HG03565 (cell line): ENCODE data around the gene POLR2F.

Experiments used
- ATAC-seq: cut with Tn5 transposase; IDR thresholded peaks from one replicate; pipeline ENCODE4 v1.9.1; 2021; ENCODE audit warnings: mild to moderate bottlenecking, moderate library complexity; ENCODE audit not compliant: unreplicated experiment

Gene POLR2F

DNA sequence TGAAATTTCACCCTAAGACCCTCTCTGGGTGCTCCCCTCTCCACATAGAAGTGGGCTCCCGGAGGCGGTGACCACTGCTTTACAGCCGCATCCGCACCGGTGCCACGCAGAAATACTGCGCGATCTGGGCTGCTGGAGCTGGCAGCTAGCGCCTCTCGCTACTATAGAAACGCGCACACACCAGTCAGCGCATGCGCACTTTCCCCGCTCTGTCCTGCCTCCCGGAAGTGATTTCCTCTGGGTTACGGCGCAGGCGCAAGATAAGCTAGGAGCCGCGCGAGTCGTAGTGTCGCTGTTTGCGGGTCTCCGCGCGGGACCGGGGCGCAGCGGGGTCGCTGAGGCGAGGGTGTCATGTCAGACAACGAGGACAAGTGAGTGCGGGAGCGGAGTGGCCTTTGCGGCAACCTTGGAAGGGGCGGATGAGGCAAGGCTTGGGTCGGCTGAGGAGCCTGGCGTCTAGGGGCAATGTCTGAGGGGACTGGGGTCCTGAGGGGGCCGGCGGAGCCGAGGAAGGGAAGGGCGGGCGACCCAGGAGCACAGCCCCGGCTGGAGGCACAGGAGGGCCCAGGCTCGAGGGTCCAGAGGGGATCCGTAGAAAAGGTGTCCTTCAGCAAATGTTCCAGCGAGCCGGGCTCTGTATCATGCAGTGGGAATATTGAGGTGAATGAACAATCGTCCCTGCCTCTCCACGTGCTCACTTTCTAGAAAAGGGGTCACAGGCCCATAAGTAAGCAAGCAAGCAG, at the start of gene POLR2F, which contains the start of gene C22orf23:
TSS of gene POLR2F (plus strand) at position 263 of the 743 bp plus-strand sequence. CDS start at position 352, 89 bp downstream.
TSS of gene C22orf23 (minus strand) at position 165 of the 743 bp plus-strand sequence. CDS start 452 bp downstream, outside the sequence.
- ATAC-seq, result peak; percentile 86

DNA sequence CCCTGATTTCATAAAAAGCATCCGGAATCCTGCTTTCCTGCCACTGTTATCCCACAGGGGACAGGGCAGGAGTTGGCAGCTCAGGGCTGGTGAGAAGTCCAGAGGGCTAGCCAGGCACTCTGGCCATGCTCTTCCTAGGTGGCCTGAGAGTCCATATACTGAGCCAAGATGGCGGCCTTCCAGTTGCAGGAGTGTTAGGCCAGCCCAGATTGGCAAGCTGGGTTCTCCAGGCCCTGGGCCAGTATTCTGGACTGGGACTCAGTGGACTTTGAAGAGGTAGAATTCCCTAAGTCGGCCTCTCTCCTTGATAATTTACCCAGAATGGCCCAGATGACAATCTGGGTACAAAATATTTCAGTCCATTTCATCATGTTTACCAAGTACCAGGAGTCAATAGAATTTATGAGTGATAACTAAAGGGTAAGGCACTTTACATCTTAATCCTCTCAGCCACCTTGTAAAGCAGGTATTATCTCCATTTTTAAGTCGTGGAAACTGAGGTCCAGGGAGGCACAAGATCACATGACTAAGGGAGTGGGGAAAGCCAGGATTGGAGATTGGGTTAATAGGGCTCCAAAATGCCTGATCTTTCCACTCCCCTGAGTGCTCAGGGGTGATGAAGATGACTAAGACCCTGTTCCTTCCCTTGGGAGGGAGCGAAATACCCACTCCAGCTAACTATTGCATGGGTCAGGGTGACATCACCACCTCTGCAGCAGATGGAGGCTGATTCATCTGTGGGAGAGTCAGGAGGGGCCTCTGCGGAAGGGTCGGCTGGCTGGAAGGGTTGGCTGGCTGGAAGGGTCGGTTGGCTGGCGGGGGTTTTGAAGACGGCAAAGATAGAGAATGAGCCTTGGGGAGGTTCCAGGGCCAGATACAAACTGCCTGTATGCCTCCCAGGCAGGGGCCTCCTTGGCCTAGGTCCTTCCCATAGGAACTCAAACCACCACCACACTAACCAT, 48.6 kb upstream of the POLR2F start:
- ATAC-seq, result no peak

DNA sequence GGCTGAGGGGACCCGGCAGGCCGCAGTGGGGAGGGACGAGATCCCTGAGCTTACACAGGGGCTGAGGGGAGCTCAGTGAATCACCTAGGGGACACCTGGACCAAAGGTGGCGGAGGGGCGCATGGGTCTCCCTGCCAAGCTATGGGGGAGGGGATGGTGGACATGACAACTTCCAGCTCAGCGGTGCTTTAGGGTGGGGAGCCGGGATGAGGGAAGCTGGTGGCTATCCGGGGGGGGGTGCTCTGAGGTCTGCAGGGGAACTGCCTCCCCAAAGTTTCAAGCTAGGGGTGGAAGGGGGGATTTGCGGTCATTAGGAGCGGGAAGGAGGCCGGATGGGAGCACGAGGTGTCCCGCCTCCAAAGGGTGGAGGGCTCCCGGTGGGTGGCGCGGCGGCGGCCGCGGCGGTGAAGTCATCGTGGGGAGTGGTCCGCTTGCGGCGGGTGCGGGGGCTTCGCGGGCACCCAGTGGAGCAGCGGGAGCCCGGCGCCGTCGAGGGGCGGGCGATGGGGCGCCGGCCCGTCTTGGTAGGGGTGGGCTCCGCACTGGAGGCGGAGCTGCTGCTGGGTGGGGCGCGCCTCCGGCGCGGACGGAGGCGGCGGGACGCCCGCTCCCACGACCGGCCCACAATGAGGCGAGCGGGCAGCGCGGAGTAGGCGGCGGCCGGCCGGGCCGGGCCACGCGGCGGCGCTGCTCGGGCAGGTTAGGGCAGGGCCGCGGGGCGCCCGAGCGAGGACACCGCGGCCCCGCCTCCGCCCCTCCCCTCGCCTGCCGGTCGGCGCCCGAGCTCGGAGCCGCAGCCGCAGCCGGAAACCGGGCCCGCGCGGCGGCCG, 47.8 kb upstream of the POLR2F start, which contains the start of gene MICALL1:
TSS of gene MICALL1 (plus strand) at position 764 of the 830 bp plus-strand sequence. CDS start 126 bp downstream, outside the sequence.
- ATAC-seq, result peak; percentile 59

DNA sequence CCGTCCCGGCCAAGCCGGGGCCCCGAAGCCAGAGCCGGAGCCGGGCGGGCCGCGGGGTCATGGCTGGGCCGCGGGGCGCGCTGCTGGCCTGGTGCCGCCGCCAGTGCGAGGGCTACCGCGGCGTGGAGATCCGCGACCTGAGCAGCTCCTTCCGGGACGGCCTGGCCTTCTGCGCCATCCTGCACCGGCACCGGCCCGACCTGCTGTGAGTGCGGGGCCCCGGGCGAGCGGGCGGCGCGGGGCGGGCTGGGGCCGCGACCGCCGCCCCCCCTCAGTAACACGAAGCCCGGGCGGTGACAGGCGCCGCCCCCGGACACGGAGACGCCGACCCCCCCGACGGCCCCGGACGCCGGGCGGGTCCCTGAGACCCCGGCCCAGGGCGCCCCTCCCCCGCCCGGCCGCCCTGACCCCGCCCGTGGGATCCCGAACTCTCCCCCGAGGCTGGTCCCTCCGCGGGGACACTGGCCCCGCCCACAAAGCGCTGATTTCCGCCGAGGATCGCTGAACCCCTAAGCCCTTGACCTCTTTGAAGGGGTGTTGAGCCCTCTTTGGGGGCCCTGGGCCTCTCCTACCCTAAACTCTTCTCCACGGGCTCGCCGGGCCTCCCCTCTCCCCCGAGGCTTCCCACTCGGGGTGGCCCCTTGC, 47.0 kb upstream of the POLR2F start:
- no peak for ATAC-seq

DNA sequence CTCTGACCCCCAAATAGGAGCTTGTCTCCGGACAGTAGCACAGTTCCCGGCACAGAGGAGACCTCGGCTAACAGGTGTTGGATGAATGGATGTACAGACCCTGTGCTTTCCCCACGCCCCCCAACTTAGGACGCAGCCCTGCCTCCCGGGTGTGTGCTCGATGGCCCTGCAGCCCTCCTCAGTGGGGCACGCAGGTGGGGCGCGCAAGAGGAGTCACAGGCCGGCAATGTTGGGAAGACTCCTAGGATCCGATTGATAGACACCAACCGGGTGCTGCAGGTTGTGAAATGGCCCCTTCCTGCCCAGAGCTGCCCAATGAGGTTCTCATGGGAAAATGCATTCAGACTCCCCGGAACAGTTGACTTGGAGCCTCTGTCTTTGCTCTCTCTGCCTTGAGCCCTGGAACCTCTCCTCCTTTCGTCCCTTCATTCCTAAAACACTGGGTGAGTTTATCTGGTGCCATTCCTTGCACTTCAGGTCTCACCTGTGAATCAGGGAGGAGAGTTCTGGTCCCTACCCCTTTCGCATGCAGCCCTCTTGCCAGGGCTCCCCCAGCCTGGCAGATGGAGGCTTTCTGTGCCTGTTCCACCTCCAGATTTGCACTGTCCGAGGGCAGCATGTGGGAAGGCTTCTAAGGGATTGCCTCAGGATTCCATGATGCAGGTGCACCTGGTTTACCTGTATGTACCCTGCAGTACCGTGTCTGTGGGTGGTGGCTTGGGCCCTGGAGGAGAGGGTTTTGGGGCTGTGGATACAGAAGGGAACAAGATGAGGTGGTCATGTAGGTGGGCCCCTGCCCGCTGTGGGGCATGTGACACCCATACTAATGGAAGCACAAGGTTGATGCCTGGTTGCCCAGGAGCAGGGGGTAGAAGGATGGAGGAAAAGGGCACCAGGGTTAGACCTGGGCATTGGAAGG, 46.2 kb upstream of the POLR2F start:
- no peak for ATAC-seq

DNA sequence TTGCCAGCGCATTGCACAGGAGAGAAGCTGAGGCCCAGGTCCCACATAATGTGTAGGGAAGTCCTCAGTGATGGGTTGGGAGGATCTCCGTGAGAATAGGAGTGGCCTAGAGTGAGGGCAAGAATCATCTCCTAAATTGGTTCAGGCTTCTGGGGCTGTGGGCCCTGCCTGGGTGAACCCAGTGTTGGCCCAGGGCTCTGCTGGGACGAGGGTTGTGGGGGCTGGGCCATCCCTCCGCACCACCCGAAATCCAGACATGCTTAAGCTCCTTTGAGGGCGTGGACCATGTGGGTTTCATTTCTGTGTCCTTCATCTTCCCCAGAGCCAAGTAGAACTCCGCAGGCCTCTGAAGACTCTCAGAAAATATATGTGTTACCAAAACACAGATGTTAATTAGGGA, 43.7 kb upstream of the POLR2F start:
- no peak for ATAC-seq

DNA sequence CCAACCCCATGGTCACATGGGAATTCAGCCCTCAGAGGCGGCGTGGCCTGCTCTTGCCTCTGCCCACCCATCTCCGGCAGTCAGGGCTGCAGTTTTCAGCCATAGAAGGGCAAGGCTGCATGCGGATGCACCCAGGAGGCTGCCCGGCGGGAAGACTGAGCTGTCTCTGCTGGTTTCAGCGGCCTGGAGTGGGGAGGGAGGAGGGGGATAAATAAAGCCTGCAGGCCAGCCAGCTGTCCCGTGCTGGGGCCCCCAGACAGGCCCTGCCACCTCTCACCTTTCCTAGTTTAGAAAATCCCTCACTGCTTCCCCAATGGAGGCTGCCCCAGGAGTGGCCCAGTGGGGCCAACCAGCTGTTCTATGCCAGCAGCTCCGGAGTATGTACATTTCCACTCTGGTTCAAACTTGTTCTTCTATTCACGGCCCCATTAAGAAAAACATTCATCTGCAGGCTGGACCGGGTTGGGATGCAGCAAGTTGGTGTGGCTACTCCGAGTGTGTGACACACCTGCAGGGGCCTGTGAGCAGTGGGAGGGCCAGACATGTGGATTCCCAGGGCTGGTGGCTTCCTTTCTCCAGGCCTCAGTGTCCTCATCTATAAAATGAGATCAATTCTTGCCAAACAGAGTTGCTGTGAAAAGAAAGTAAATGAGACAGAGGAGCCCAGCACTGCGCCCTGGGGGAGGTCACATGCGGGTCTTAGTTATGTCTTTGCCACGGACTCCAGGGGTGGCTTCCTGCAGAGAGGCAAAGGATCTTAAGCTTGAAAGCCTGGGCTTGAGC, 42.4 kb upstream of the POLR2F start:
- ATAC-seq, result no peak

DNA sequence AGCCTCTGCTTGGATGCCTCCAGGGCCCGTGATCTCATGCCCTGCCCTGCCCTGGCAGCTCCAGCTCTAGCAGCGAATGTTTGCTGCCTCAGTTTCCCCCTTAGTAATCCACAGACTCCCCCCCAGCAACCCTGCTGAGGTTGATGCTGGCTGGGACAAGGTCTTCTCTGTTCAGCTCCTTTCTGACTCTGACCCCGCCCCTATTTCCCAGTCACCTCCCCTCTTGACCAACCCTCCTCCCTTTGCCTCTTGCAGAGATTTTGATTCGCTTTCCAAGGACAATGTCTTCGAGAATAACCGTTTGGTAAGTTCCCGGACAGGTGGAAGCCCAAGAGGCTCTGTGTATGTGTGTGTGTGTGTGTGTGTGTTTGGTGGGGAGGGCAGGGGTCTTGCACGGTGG, 41.8 kb upstream of the POLR2F start:
- ATAC-seq, result no peak

DNA sequence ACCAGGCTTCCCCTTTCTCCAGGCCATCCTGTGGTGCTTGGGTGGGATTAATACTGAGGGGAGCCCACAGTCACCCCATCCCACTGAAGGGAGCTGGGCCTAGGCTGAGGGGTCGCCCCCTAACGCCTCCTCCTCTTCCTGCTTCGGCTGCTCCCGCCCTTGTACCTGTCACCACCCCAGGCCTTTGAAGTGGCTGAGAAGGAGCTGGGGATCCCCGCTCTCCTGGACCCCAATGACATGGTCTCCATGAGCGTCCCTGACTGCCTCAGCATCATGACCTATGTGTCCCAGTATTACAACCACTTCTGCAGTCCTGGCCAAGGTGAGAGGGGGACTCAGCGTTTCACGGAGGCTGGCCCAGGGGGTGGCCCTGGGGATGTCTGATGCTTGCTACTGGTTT, 41.3 kb upstream of the POLR2F start:
- no peak for ATAC-seq

DNA sequence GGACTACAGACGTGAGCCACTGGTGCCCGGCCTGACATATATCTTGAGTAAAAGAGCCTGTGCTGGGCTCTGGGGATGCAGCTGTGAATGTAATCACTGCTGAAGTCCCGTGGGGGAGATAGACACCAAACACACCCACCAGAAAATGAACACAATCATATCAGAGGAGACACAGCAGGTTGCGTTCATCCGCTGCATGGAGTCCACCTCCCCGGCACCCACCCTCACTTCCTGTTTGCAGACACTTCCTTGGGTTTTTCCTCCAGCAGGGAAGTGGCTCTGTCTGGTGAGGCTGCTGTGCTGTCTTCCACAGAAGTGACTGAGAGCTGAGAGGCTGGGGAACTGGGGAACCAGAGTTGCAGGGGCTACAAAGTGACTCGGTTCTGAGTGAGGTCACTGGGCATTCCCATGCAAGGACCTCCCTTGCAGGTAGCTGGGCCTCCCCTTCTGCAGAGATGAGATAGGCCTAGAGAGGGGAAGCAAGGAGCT, 40.2 kb upstream of the POLR2F start:
- no peak for ATAC-seq

DNA sequence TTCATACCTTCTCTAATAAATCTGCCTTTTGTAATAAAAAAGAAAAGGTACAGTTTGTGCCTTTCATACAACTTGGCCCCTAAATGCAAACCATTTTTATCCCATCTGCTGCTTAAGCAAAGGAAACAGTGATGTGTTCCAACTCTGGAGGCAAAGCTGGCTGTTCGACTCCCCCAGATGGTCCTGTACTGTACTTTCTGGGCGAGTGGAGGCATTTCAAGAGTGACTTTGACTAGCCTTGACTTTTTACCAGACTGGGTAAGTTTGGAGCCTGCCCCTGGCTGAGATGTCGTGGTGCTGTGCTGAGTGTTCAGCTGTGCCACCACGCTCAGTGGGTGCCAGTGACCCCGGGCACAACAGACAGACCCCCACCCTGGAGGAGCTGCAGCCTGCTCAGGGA, 37.2 kb upstream of the POLR2F start:
- no peak for ATAC-seq

DNA sequence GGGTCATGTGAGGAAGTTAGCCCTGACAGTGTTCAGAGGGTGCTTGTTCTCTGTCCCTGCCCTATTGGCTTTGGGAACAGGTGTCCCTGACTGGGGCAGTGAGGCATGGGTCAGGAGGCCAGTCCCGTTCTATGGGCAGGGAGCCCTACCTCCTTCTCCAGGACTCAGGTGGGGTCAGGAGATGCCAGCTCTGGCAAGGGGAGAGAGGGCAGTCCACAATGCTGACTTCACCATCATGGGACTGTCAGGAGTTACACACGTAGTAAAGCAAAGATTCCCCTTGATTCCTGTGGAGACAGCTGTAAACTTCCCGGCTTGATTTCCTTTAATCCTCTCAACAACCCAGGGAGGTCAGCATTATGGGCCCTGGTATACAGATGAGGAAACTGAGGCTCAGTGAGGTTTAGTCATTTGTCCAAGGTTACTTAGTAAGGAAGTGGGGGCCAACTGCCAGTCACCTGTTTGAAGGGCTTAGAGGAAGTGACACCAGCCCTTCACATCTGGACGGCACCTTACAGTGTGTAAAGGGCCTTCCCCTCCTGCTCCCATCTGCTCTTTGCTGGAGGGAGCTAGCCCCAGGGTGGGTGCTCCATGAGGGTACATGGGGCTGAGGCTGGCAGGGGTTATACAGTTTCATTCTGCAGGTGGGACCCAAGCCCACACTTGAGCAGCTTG, 35.5 kb upstream of the POLR2F start:
- ATAC-seq, result no peak

DNA sequence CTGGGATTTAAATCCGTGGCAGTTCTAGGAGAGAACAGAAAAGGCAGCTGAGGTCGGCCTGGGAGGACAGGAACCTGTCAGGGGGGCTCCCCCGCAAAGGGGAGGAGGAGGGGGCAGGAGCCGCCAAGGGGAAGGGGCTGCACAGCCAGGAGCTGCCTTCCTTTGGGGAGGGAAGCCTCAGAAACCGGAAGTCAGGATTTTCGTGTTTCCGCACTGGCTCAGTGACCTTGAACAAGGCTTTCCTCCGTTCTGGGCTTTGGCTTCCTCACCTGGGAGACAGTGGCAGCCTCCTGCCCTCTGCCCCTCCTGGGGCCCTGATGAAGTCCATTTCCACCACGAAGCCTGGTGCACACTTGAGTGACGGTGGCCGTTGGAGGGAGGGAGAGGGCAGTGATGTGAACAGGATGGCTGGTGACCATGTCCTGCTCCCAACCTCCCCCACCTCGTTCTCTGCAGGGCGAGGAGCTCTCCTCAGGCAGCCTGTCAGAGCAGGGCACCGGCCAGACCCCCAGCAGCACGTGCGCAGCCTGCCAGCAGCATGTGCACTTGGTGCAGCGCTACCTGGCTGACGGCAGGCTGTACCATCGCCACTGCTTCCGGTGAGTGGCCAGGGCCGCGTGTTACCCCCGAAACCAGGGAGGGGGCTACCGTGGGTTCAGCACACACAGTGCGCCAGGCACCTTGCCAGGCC, 34.8 kb upstream of the POLR2F start:
- ATAC-seq, result no peak

DNA sequence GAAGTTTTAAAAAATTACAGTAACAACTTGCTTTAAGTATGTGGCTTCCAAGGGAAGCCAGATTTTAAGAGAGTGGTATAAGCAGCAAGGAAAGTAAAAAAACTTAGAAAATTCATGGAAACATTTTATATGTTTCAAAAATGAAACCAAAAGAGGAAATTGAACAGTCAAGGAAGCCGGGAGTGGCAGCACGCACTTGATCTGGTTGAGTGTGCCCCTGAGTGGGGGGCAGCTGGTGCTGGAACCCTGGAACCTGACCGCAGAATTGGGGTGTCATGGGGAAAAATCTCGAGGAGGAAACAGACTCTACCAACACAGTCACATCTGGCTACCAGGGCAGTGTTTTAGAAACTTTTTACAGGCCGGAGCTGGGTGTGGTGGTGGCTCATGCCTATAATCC, 33.4 kb upstream of the POLR2F start:
- ATAC-seq, result no peak

DNA sequence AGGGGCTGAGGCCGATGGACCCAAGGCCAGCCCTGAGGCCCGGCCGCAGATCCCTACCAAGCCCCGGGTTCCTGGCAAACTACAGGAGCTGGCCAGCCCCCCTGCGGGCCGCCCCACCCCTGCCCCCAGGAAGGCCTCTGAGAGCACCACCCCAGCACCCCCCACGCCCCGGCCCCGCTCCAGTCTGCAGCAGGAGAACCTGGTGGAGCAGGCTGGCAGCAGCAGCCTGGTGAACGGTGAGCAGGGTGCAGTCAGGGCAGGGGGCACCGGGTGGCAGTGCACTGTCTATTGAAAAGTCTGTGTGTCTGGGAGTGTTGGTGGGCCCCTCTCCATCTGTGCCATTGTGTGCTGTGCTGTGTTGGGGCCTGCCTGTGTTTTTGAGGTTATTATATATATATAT, 31.3 kb upstream of the POLR2F start:
- ATAC-seq, result no peak

DNA sequence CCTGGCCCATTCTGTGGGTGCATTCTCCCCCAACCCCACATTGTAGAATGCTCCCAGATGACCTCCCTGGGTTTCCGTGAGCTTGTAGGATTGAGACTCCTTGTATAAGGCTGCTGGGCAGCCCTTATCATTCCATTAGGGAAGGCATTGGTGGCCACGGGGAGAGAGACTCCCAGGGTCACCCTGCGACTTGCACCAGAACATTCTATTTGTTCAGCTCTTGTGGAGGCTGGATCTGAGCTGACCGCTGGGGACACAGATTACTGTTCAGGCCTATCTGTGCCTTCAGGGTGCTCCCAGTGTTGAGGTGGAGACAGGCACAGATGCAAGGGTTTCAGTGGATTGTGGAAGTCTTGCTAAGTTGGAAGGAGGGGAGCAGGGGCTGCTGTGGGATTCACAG, 29.6 kb upstream of the POLR2F start:
- ATAC-seq, result no peak

DNA sequence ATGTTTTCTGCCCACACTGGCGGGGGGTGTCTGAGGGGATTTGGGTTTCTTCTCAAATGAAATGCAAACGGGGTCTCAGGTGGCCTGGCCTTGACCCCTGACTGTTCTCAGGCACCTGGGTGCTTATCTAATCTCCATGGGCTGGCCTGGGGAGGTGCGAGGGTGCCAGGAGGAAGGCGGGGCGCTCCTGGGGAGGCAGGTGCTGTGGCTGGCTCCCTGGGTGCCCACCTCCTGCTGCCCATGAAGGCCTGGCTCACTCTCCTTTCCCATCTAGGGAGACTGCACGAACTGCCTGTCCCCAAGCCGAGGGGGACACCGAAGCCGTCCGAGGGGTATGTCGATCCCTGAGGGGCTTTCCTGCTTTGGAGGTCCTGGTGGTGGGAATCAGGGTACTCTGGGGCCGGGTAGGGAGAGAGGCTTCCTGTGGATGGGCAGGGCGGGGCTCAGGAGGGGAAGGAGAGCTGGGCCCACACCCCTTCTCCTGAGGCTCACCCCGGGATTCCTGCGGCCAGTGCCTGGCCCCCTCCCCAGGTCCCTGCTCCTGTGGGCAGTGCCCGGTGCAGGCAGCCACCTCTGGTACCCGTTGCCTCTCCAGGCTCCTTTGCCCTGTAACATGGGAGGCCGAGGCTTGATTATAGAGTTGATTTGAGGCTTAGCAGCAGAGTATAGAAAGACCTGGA, 29.0 kb upstream of the POLR2F start:
- no peak for ATAC-seq
